Kidney glomerular epithelial cell (primary cell): ENCODE data around the gene TIE1.

Experiments used
- DNase-seq: peaks from one replicate; lab custom pipeline; 2025; lab: John Stamatoyannopoulos, UW

The TIE1 gene

DNA sequence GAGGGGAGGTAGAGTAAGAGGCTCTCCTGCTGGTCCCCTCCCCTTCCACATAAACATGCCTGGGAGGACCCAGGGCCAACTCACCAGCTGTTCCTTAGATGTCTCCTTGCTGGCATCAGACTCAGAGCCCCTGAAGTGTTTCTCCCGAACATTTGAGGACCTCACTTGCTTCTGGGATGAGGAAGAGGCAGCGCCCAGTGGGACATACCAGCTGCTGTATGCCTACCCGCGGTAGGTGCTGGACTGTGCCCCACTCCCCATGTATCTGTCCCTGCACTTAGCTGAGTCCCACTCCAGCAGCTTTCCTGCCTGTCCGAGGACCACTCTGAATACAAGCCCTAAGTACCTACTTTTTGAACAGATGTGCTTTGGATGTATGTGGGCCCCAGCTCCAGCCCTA is 37.2 kb downstream of the TIE1 start:
- DNase-seq, result no peak

DNA sequence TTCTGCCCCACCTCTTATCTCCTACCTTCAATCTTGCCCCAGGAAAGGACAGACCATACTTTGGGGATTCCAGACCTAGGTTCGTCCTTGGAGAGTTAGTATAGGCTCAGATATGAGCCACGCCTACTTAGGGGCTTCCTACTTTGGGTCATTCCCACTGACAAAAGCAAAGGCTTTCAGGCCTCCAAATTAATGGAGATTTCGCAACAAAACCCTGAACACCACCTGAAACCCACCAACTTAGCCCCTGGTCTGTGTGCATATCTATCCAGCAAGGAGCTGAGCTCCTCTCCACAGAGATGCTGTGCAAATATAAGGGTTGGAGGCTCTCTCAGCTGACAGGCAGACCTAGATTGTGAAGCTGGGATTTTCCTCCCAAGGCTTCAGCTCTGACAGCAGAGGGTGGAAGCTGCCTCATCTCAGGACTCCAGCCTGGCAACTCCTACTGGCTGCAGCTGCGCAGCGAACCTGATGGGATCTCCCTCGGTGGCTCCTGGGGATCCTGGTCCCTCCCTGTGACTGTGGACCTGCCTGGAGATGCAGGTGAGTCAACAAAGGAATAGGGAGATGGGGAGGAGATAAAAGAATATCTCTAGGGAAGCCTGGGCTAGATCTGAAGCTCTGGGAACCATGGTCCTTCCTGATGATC is 38.9 kb downstream of the TIE1 start:
- DNase-seq, result no peak

DNA sequence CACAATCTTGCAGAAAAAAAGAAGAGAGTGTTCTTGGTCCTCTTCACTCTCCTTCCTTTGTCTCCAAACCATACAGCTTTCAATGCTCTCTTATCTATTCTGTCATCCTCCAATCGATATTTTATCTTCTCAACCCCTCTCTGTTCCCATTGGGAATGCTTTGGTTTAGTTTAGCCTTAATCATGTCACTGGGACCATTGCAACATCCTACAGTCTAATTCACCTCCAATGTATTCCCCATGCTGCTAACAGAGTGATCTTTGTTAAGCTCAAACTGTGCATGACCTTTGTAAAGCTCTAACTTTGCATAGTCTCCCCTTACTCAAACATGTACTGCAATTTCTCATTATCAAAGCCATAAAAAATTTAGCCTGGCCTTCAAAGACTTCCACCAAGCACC is 39.8 kb downstream of the TIE1 start:
- no peak for DNase-seq

DNA sequence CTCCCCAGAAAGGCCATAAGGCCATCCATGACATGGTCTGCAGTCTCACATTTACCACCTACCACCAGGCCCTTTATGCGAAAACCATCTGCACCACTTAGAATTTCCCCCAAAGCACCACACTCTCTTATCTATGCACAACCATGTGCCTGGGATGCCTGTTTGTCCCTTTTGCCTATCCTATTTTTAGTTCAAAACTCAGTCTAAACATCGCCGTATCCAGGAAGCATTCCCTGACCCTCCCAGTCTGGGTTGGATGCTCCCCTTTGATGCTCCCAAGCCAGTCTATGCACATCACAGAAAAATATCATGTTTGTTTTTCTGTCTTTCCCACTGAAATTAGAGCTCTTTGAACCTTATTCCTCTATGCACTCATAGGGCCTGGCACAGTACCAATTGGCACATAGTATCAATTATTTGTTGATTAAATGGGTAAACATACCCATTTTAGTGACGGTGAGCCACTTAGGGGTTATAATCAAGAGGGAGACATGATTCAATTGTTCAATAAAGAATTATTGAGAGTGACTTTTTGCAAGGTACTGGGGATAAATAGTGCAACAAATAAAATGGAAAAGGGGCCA is 43.6 kb downstream of the TIE1 start:
- DNase-seq, result no peak

DNA sequence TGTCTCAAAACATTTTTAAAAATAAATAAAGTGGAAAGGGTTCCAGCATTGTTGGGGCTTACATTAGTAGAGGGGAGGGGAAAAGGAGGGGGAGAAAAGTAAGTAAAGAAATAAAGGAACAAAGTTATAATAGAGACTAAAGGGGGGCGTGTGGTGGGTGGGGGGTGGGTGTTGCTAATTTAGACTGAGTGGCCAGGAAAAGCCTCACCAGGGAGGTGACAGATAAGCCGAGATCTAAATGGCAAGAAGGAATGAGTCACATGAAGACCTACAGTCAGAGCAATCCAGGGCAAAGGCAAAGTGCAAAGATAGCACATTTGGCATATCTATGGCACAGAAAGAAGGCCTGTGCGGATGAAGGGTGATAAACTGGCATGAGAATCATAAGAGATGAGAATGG is 44.3 kb downstream of the TIE1 start:
- DNase-seq, result no peak

DNA sequence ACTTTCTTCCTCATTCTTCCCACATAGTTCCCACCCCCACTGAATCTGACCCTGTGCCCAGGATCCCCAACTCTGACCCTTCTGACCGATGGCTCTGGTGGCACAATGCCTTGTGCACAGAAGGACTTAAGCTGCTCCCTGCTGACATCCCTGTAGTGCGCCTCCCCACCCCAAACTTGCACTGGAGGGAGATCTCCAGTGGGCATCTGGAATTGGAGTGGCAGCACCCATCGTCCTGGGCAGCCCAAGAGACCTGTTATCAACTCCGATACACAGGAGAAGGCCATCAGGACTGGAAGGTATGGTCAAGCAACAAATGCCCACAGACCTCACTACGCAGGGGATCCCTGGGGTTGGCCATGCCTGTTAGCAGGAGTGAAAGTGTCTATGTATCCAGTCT is 45.9 kb downstream of the TIE1 start:
- no peak for DNase-seq

DNA sequence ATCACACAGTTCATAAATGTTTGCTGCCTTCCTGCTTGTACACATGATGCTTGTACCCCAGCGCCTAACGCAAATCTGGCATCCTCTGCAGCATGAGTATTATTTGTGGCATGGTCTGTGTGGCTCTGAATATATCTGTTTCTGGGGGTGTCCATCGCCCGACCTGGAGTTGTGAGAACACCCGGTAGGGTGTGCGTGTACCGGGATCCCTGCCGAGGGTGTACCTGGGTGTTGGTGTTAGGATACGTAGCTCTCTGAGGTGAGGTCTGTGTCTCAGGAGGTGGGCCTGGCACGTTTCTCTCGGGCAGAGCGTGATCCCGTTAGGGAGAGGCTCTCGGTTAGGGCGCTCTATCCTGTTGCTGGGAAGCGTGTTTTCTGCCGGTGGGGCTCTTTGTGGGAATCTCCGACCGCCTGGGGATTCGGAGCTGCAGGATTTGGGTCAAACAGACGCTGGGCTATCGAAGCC is 47.6 kb downstream of the TIE1 start:
- no peak for DNase-seq

DNA sequence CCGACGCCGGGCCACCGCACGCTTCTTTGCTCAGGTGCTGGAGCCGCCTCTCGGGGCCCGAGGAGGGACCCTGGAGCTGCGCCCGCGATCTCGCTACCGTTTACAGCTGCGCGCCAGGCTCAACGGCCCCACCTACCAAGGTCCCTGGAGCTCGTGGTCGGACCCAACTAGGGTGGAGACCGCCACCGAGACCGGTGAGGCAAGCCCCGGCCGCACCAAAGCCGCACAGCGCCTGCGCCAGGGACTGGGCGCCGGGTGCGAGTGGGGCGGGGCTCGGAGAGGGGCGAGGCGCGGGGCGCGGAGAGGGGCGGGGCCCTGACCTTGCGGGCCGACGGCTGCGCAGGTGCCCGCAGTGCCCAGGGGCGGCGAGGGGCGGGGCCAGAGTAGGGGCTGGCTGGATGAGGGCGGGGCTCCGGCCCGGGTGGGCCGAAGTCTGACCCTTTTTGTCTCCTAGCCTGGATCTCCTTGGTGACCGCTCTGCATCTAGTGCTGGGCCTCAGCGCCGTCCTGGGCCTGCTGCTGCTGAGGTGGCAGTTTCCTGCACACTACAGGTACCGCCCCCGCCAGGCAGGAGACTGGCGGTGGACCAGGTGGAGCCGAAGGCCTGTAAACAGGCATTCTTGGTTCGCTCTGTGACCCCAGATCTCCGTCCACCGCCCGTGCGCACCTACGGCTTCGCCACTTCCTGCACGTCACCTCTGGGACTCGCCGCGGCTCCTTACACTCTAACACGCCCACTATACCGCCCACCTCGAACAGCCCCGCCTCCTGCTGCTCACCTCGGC is 48.2 kb downstream of the TIE1 start:
- DNase-seq, result peak; percentile 63

DNA sequence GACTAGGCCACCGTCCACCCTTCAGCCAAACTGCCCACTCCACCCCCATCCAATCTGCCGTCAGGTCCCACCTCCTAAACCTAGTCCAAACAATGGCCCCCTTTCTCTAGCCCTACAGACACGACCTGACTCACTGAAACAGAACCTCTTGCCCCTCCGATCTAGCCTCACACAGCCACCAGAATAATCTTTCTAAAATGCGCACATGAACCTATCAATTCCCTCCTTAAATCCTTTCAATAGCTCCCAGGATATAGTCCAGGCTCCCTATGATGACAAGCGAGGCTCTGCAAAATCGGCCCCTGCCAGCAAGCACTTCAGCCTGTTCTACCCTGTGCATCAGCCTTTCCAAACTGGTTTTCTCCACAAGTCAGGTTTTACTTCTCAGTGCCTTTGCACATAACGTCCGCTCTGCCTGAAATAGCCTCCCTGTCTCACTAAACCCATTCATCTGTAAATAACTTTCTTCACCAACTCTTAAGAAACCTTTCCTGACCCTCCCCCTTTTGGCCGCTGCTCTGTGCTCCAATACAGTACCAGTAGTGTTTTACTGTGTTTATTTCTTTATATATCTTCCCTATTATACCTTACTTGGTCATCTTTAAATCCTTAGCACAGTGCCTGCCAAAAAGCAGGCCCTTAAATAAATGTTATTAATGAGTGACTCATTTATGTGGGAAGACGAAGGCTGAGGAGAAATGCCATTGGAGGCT is 49.0 kb downstream of the TIE1 start:
- peak; percentile 31 for DNase-seq

DNA sequence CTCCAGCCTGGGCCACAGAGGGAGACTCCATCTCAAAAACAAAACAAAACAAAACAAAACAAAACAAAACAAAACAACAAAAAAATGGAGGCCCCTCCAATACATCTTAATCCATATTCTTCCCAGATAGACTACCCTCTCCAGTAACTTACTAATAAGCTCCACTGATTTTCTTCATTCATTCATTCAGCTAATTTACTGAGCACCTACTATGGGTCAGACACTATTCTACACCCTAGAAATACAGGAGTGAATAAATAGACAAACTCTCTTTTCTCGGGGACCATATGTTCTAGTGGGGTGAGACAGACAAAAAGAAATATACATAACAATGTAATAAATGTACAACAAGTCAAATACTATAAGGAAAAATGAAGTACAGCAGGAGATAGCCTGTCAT is 50.2 kb downstream of the TIE1 start:
- DNase-seq, result no peak

DNA sequence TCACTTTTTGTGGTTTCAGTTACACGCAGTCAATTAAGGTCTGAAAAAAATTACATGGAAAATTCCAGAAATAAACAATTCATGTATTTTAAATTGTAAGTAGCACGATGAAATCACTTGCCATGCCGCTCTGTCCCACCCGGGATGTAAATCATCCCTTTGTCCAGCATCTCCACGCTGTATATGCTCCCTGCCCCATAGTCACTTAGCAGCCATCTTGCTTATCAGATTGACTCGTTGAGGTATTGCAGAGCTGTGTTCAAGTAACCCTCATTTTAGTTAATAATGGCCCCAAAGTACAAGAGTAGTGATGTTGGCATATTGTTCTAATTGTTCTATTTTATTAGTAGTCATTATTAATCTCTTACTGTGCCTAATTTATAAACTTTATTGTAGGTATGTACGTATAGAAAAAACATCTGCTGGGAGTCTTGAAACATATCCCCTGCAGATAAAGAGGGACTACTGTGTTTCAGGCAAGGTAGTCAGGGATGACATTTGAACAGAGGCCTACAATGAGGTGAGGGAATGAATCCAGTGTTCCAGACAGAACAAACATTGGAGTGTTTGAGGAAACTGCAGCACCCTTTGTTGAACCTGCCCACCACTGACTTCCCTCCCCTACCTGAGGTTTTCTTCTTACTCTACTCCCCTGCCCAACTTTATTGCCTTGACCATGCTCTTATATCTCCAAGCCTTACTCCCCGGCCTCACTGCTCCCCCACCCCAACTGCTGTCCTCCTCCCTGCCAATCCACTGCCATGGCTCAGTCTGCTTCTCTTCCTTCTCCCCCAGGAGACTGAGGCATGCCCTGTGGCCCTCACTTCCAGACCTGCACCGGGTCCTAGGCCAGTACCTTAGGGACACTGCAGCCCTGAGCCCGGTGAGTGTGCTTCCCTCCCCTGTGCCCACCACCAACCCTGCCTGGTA is 50.9 kb downstream of the TIE1 start:
- DNase-seq, result no peak

DNA sequence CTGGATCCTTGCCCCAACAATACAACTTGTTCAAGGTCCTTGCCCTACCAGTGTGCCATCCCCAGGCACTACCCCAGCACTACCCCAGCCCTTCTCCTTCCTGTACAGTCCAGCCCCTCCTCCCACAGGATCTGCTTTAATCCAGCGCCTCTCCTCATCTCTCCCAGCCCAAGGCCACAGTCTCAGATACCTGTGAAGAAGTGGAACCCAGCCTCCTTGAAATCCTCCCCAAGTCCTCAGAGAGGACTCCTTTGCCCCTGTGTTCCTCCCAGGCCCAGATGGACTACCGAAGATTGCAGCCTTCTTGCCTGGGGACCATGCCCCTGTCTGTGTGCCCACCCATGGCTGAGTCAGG is 51.5 kb downstream of the TIE1 start:
- no peak for DNase-seq

DNA sequence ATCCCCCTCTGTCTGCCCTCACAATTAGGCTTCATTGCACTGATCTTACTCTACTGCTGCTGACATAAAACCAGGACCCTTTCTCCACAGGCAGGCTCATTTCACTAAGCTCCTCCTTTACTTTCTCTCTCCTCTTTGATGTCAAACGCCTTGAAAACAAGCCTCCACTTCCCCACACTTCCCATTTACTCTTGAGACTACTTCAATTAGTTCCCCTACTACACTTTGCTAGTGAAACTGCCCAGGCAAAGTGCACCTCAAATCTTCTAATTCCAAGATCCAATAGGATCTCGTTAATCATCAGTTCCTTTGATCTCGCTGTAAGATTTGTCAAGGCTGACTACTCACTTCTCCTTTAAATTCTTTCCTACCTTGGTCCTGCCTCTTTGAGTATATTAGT is 52.1 kb downstream of the TIE1 start:
- no peak for DNase-seq

DNA sequence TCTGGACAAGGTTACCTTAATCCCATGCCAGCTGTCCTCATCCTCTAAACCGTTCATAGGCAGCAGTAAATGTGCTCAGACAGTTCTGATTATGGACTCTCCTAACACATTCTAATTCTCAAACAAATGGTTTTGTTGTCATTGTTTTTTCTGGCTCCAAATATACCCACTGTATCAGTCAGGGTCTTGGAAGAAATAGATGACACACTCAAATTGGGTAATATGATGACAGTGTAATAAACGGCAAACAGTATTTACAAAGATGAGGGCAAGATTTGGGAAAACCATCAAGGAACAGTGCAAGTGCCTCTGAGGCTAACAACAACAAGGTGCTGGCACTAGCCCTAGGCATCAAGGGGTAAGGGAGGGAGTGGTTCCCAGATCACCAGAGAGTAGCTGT is 53.7 kb downstream of the TIE1 start:
- DNase-seq, result no peak

DNA sequence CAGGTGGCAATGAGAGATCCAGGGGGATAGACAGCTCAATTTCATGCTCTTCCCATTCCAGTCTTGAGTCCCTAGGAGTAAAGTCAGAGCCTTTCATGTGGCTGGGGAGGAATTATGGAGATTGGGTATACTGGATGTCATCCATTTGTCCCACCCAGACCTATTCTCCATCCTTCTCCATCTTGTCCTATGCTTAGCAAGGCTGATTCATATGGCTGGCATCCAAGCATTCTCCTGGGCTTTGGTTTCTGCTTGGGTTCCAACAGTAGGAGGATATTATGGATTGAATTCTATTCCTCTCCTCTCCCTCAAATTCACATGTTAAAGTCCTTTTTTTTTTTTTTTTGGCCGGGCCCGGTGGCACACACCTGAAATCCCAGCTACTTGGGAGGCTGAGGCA is 54.2 kb downstream of the TIE1 start:
- DNase-seq, result no peak

DNA sequence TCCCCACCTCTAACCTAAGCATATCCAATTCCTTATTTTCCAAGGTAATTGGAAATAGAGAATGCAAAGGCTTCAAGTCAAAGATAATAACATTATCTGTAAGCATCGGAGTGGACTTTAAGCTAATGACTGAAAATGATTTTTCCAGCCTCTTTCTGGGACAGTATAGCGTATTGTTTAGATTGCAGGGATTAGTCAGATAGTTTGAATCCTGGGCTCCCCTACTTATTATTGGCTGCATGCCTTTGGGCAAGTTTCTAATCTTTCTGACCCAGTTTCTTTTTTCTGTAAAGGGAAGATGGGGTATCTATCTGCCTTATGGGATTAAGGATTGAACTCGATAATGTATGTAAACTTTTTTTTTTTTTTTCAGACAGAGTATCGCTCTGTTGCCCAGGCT is 56.5 kb downstream of the TIE1 start:
- no peak for DNase-seq

DNA sequence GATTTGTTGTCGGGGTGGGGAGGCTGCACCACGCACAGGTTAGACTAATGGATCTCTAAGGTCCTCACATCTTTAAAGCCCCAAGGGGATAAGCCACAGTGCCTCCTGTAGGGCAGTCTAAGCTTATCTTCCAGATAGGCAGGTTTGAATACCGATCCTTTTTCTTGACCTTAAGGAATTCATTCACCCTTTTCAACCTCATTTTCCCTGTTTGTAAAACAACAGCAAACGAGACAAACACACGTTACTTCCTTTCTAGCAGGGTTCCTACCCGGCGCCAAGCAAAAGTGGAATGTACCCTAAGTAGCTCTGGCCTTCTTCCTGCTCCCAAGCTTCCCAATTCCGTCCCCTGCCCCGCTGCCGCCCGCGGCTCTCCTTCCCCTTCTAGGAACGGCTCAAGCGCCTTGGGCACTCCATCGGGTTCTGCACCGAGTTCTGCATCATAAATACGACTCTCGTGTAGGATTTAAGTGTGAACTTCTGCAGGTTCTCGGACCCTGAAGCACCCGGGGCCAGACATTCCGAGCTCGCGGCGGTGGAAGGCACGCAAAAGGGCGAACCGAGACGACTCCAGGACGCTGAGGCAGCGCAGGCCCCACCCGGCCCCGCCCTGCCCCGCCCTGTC is 57.5 kb downstream of the TIE1 start:
- peak; percentile 47 for DNase-seq

DNA sequence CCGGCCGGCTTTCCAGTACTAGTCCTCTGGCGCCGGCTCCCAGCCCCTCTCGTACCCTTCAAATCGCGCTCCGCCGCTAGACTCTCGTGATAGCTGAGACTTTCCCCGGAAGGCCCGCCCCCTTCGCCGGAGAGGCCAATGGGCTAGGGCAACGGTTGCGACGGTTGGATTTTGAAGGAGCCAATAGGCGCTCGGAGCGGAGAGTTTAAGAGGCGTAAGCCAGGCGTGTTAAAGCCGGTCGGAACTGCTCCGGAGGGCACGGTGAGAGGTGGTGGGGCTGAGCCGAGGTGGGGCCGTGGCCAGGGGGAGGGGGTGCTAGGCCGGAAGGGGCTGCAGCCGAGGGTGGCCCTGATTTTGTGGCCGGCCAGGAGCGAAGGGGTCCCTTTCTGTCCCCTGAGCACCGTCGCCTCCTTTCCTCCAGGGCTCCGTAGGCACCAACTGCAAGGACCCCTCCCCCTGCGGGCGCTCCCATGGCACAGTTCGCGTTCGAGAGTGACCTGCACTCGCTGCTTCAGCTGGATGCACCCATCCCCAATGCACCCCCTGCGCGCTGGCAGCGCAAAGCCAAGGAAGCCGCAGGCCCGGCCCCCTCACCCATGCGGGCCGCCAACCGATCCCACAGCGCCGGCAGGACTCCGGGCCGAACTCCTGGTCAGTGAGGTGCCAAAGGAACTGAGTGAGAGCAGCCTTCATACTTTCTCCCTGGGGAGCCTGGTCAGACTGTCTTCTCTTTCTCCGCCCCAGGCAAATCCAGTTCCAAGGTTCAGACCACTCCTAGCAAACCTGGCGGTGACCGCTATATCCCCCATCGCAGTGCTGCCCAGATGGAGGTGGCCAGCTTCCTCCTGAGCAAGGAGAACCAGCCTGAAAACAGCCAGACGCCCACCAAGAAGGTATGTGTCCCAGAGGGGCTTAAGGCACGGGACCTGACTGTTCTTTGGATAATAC is 58.2 kb downstream of the TIE1 start, which contains the start of gene CDC20:
Gene CDC20, plus strand, starts transcription at position 236 of the 948 bp plus-strand sequence. Its CDS starts 235 bp downstream, at position 471.
- peak; percentile 97 for DNase-seq

DNA sequence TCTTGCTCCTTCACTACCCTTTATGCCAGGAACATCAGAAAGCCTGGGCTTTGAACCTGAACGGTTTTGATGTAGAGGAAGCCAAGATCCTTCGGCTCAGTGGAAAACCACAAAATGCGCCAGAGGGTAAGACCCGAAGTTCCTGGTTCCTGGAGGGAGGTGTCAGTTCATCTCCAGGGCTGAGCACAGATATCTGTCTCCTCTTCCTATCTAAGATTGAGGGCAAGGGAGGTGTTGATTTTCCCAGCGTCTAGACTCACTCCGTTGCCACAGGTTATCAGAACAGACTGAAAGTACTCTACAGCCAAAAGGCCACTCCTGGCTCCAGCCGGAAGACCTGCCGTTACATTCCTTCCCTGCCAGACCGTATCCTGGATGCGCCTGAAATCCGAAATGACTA is 58.9 kb downstream of the TIE1 start:
- DNase-seq, result peak; percentile 26

DNA sequence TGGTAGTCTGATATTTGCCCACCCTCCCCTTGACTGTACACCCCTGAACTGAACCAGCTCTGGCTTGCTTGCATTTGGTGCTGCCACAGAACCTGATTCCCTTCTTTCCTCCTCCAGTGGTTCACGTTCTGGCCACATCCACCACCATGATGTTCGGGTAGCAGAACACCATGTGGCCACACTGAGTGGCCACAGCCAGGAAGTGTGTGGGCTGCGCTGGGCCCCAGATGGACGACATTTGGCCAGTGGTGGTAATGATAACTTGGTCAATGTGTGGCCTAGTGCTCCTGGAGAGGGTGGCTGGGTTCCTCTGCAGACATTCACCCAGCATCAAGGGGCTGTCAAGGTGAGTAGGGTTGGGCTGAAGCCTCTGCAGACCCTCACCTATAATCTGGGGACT is 59.8 kb downstream of the TIE1 start:
- DNase-seq, result no peak
